AG04449 (cell line): ENCODE results near the gene SAMD1.
"Not testable (repeated sequence)": the region's sequence is repeated elsewhere in the genome, so short reads cannot be mapped to it uniquely, and the experiment has no call there.

Experiments used
- CTCF ChIA-PET: fragments of 350-600 bp; formaldehyde crosslinking; extraction: SDS; loops from one replicate; lab custom pipeline; 2021; ENCODE audit warnings: antibody characterized with exemption; lab: Yijun Ruan, JAX
- POLR2A ChIA-PET: fragments of 400-600, 350-600 bp; formaldehyde crosslinking; extraction: SDS; loops from one replicate; lab custom pipeline; 2020; ENCODE audit warnings: antibody characterized with exemption, inconsistent platforms; lab: Yijun Ruan, JAX
- DNase-seq: peaks from one replicate; pipeline ENCODE4 v3.0.0-alpha.2; 2010; ENCODE audit warnings: low read depth, low spot score
- H3K4me3 ChIP-seq: 2 replicates; pipeline ENCODE4 v1.5.1; 2011; ENCODE audit warnings: low read depth, mild to moderate bottlenecking, control low read depth, low read length
- CTCF ChIP-seq: IDR thresholded peaks from one replicate; pipeline ENCODE4 v1.5.1; 2011; ENCODE audit warnings: mild to moderate bottlenecking, moderate library complexity, low read length, control low read depth, inconsistent platforms; ENCODE audit not compliant: insufficient read depth; ENCODE audit errors: missing control alignments

The SAMD1 gene

GRCh38 chr19:14053032-14053431 lies 37.5 kb downstream of the SAMD1 start:
- ChIA-PET CTCF (interaction anchor here (1.0 to 5.1 kb wide), 5 partner anchors 8 to 174 kb away, joined by 3 to 34 read pairs (median 5); partner anchors contain the start of genes MISP3 and PALM3), POLR2A (interaction anchor here (0.6 kb wide), 1 partner anchor 465 kb away, joined by 3 read pairs; no protein-coding TSS in a partner anchor)
- no peak for TF ChIP-seq CTCF
- H3K4me3 ChIP-seq = no peak overlapping the region
- DNase-seq = no peak

- ChIA-PET CTCF (interaction anchor here (1.0 to 5.1 kb wide), 6 partner anchors 9 to 173 kb away, joined by 3 to 34 read pairs (median 6); partner anchors contain the start of genes MISP3 and PALM3), POLR2A (interaction anchor here (0.6 kb wide), 1 partner anchor 466 kb away, joined by 3 read pairs; no protein-coding TSS in a partner anchor)
- DNase-seq = no peak
- no peak for TF ChIP-seq CTCF
- H3K4me3 ChIP-seq = no peak overlapping the region
These were observed 38.1 kb downstream of the SAMD1 start for GRCh38 chr19:14052470-14052869.

GRCh38 chr19:14051980-14052379 lies 38.6 kb downstream of the SAMD1 start:
- no peak overlapping the region for H3K4me3 ChIP-seq
- ChIA-PET CTCF (interaction anchor here (1.0 to 11.1 kb wide), 5 partner anchors 7 to 173 kb away, joined by 3 to 106 read pairs (median 7); partner anchors contain the start of gene PALM3), POLR2A (no interaction called here)

GRCh38 chr19:14050961-14051360 lies 39.6 kb downstream of the SAMD1 start:
- POLR2A ChIA-PET, H3K4me3 ChIP-seq, DNase-seq: not testable (repeated sequence)
- CTCF ChIA-PET = interaction anchor here (0.9 to 11.1 kb wide), 5 partner anchors 8 to 170 kb away, joined by 4 to 106 read pairs (median 7); partner anchors contain the start of genes MISP3 and PALM3

More at GRCh38 chr19:14051980-14052379, 38.6 kb downstream of the SAMD1 start:
- TF ChIP-seq CTCF = no peak
- DNase-seq = no peak

GRCh38 chr19:14050512-14050911 lies 40.0 kb downstream of the SAMD1 start:
- ChIA-PET POLR2A (no interaction called here), CTCF (interaction anchor here (1.7 to 11.1 kb wide), 4 partner anchors 8 to 170 kb away, joined by 5 to 106 read pairs (median 20); partner anchors contain the start of gene PALM3)
- no peak for DNase-seq
- no peak for TF ChIP-seq CTCF
- H3K4me3 ChIP-seq = no peak overlapping the region

GRCh38 chr19:14048443-14049153 lies 42.0 kb downstream of the SAMD1 start:
- POLR2A ChIA-PET = no interaction called here
- TF ChIP-seq CTCF = peak; percentile 67

GRCh38 chr19:14047866-14048265 lies 42.7 kb downstream of the SAMD1 start:
- DNase-seq, H3K4me3 ChIP-seq, POLR2A ChIA-PET: not testable (repeated sequence)
- CTCF ChIA-PET = interaction anchor here (0.9 to 11.1 kb wide), 6 partner anchors 11 to 144 kb away, joined by 3 to 106 read pairs (median 4); partner anchors contain the start of genes IL27RA and PALM3

More at GRCh38 chr19:14048443-14049153, 42.0 kb downstream of the SAMD1 start:
- DNase-seq = no peak
- no peak overlapping the region for H3K4me3 ChIP-seq
- CTCF ChIA-PET = interaction anchor here (0.7 to 11.1 kb wide), 10 partner anchors 8 to 167 kb away, joined by 3 to 106 read pairs (median 4); partner anchors contain the start of genes IL27RA and PALM3
